Activated CD8-positive, alpha-beta memory T cell treated with anti-CD3 and anti-CD28 coated beads, Interleukin-2, amount 50 U/mL, for 24 hours (primary cell): Measurements from ENCODE around the gene ZSCAN22.
"Not testable (repeated sequence)": the region's sequence is repeated elsewhere in the genome, so short reads cannot be mapped to it uniquely, and the experiment has no call there.

ENCODE experiments used
- DNase-seq: peaks from one replicate; pipeline ENCODE4 v3.0.0-alpha.2; 2020; ENCODE audit errors: extremely low read depth

The ZSCAN22 gene

GRCh38 chr19:58318297-58318696, 8.5 kb upstream of the ZSCAN22 start:
- no peak for DNase-seq

DNA sequence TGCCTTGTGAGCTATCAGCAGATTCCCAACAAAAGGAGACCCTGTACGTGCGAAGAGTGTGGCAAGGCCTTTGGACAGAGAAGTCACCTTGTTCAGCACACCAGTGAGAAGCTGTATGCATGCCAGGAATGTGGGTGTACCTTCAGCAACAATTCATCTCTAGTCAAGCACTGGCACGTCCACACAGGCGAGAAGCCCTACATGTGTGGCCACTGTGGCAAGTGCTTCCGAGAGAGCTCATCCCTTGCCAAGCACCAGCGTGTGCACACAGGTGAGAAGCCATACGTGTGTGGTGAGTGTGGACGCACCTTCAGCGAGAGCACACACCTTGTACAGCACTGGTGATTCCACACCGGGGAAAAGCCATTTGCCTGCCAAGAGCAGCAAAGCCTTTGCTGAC, 7.6 kb upstream of the ZSCAN22 start:
- no peak for DNase-seq

DNA sequence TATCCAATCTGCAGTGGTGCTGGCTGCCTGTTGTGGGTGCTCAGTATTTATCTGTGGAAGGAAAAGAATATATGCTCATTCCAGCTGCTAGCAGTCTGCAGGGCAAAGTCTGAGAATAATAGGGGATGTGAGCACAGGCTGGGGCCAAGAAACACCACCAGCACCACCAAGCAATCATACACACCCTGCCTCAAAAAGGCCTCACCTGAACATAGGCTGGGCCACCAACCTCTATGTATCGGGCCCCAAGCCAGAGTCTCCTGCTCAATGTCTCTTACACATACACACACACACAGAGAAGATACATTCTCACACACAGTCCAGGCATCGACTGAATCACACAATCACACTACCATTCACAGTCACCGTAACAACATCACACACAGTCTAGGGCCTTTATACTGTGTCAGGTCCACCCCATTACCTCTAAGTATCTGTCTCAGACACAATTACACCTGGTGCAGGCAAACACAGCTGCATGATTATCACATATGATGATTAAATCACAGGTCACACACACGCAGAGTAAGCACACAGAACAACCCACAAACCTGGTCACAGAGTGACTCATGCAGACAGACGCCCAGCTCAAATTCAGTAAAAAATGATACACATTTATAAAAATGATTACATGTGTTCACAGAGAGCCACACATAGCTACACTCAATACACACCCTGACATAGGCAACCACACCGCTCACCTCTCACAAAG, 1.3 kb upstream of the ZSCAN22 start:
- no peak for DNase-seq

GRCh38 chr19:58326501-58326913, 287 bp upstream of the ZSCAN22 start:
- no peak for DNase-seq

DNA sequence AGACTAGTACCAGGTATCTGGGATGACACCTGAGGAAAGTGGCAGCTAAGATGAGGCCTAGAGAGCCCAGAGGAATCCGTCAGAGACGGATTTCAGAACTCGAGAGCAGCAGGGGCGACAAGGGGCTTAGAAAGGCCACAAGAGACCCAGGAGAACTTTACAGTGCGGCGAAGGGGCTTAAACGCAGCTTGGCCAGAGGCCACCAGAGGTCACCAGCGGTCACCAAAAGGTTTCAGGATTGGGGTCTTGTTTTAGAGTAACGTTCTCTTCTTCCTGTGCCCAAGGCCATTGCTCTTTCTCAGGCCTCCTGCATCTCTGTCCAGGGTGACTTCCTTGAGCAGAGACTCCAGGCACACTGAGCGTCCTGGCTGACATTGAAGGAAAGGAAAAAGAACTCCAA, 2.2 kb downstream of the ZSCAN22 start:
- DNase-seq: no peak

DNA sequence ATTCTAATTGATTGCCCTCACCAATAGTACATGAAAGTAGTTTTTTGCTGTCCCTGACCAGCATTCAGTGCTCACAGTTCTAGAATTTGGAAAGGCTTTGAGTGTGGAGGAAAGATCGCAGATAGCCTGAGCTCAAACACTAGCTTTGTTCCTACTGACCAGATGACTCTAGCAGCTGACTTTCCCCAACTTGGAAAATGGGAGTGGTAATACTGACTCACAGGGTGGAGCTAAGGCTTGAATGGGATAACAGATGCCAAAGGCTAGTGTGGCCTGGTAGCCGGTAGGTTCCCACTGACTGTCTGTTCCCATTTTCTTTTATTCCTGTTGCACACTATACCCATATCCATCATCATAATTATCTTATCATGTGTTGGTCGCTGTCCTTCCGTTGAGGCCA, 3.7 kb downstream of the ZSCAN22 start:
- no peak for DNase-seq

DNA sequence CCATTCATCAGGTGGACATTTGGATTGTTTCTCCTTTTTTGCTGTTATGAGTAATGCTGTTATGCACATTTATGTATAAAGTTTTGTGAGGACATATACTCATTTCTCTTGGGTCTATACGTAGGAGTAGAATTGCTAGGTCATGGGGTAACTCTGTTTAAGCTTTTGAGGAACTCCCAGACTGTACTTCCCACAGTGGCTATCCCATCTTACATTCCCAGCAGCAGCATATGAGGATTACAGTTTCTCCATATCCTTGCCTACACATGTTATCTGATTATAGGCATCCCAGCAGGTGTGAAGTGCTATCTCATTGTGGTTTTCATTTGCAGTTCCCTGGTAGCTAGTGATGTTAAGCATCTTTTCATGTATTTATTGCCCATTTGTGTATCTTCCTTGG, 5.9 kb downstream of the ZSCAN22 start:
- DNase-seq: no peak

DNA sequence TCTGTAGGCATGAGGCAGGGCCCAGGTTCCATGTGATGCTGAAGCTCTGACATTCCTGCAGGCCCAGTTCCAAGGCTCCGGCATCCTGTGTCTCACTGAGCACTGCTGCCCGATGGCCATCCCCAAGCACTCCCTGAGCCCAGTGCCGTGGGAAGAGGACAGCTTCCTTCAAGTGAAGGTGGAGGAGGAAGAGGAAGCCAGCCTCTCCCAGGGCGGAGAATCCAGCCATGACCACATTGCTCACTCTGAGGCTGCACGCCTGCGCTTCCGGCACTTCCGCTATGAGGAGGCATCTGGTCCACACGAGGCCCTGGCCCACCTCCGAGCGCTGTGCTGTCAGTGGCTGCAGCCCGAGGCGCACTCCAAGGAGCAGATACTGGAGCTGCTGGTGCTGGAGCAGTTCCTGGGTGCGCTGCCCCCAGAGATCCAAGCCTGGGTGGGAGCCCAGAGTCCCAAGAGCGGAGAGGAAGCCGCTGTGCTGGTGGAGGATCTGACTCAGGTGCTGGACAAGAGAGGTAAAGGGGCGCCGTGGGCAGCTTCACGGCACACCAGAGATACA, 8.0 kb downstream of the ZSCAN22 start:
- DNase-seq: no peak

DNA sequence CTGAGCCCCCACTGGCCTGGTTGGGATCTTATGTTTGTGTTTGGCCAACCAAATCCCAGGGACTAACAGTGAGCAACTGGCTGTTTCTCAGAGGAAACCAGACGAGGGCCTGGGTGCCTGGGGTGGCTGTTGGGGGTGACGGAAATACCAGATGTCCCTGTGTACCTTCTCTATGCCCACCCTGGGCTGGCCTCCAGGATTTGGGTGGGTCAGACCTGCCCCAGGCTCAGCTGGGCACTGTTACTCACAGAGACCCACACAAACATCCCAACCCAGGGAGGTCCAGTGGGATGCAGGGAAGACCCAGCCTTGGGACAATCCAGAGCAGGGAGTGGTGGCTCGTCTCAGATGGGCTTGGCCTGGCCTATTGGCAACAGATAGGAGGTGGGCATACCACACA, 8.8 kb downstream of the ZSCAN22 start:
- no peak for DNase-seq

GRCh38 chr19:58336216-58336615, 9.4 kb downstream of the ZSCAN22 start:
- DNase-seq: no peak

DNA sequence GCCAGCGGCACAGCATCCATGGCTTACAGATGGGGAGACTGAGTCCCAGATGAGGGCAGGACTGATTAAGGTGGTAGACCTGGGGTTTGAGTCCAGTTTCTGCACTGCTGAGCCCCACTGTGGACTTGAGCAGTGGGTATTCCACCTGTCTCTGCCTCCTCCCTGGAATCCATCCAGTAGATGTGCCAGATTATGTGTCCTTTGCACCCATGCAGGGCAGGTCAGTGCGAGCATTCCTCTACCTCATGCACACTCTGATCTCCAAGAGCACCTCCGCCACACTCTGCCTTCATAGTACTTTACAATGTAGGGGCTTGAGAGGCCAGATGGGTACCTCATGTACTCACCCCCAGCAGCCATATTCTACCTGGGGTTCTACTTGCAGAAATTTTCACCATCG, 10.0 kb downstream of the ZSCAN22 start:
- no peak for DNase-seq

DNA sequence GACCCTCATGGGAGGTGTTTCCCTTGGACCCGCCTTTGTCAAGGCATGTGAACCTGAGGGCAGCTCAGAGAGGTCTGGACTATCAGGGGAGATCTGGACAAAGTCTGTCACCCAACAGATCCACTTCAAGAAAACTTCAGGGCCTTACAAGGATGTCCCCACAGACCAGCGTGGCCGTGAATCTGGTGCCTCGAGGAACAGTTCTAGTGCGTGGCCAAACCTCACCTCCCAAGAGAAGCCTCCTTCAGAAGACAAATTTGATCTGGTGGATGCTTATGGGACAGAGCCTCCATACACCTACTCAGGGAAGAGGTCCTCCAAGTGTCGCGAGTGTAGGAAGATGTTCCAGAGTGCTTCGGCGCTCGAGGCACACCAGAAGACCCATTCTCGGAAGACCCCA, 11.5 kb downstream of the ZSCAN22 start:
- no peak for DNase-seq

- DNase-seq: no peak
These were observed 12.2 kb downstream of the ZSCAN22 start for GRCh38 chr19:58338825-58339558.

GRCh38 chr19:58345558-58345957, 18.8 kb downstream of the ZSCAN22 start:
- DNase-seq: no peak

DNA sequence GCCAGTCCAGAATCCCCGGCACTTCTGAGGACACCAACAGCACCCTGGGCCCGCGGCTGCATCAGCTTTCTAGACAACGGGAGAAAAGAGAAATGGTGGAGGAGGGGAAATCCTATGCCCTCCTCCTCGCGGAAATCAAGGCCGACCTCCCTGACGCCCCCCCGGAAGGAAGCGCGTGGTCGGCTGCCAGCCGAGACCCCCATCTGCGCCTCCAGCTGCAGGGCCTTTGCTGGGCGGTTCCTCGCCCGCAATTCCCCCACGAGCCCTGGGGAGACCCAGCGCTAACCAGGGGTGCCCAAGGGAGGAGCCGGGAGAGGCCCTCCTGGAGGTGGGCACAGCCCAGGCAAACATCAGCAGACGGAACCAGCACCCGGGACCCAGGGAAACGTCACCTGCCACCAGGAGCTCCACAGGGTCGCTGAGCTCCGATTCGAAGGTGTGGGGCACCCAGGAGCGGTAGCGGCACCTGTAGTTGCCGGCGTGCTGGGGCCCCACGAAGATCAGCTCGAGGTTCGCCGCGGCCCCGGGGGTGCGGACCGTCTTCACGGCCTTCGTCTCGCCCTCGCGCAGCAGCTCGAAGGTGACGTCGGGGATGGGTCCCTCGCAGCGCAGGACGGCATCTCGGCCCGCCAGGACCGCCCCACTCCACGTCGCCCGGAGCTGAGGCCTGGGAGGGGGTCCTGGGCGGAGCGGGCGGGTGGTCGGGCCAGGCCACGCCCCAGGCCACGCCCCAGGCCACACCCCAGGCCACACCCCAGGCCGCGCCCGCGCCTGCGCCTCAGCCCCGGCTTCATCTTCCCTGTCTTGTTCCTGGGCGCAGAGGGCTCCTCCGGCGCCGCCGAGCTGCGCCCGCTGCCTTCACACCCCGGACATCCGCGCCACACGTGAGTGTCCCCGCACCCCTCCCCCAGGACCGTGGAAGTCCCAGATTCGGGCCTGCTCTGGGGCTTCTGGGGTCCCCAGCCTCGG, 20.5 kb downstream of the ZSCAN22 start:
- peak; percentile 20 for DNase-seq

- DNase-seq: not testable (repeated sequence)
These were observed 21.3 kb downstream of the ZSCAN22 start for GRCh38 chr19:58348080-58348479.

- no peak for DNase-seq
These were observed 22.8 kb downstream of the ZSCAN22 start for GRCh38 chr19:58349590-58349989.

DNA sequence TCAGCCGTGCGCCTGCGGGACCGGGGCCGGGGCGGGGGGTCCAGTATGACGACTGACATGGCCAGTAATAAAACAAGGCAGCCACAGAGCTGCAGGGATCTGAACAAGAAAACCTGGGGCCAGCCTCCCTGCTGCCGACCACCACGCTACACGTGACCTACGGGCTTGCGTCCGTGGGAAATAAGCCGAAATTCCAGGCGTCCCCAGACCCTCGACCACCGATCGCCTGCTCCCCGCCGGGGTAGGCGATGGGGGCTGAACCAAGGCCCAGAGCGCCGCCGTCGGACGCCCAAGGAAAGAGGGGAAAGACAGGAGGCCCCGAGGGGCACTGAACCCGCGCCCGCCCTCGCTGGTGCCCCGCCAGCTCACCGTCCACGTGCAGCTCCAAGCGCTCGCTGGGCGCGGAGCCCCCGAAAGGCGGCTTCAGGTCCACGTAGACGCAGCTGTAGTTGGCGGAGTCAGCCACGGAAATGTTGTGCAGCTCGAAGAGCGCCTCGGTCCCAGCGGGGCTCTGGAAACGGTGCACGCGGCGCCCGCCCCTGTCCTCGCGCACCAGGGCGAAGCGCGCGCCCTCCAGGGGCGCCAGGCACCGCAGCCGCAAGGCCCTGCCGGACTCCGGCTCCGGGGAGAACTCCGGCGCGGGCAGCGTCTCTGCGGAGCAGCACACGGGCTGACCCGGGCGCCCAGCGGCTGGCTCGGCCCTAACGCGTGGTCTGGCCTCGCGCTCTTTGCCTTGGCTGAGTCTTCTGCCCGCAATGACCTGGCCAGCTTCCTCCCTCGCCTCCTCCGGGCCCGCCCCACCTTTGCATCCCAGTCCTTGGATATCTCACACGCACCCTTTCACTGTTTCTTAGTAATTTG, 23.4 kb downstream of the ZSCAN22 start:
- no peak for DNase-seq

DNA sequence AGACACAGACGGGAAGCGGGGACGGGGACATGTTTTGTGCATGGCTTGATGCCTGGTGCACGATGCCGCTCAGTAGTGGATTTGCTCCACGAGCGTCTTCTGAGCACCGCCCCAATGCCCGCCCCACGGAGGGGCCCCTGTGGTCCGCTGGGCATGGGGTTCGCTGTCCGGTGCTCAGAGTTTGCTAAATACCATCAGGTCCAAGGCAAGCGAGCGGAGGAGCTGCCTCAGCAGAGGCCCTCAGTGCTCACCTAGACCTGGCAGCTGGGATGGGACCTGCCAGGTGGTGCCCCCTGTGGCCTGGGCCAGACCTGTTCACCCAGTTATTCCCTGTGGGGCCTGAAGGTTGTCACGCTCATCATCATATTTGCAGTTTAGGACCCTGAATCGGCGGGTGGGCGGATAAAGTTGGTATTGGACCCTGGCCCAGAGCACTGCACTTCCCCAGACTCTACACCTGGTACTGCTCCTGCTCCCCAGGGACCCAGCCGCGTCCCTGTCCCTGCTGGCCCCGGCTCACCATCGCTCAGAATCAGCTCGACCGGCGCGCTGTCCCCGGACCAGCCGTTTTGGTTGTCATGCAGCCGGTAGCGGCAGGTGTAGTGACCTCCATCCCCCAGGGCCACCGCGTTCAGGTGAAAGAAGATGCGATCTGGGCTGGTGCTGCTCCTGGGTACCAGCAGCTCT, 24.2 kb downstream of the ZSCAN22 start:
- DNase-seq: no peak

DNA sequence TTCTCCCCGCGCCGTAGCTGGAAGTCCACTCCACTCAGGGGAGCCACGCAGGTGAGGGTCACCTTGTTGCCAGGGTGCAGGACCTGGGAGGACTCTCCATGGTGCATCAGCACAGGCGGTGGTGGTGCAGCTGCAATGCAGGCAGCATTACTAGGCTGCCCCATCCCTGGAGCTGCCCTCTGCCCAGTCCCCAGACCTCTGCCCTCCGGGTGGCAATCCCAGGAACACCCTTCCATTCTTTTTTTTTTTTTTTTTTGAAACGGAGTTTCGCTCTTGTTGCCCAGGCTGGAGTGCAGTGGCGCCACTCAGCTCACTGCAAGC, 24.7 kb downstream of the ZSCAN22 start:
- DNase-seq: no peak
